Keratinocyte (primary cell): Measurements from ENCODE around the gene PLXNA2. TPM values are rescaled to one million over a fixed set of nuclear protein-coding genes. Genes with fewer than 3 reads are reported as not detected.

Experiments used
- DNase-seq: peaks from one replicate; pipeline ENCODE4 v3.0.0-alpha.2; 2011; ENCODE audit warnings: low read depth, missing footprints, low spot score
- FAIRE-seq: peaks from 2 replicates; lab custom pipeline; 2011; peaks lifted over from hg19 to GRCh38; lab: Jason Lieb, UNC
- H2AFZ ChIP-seq: 2 replicates; pipeline ENCODE4 v1.6.0; 2012; ENCODE audit warnings: low read length, control low read depth, inconsistent platforms; ENCODE audit not compliant: control insufficient read depth
- H3K27ac ChIP-seq: 2 replicates; pipeline ENCODE4 v1.5.1; 2011; ENCODE audit warnings: low read length; ENCODE audit not compliant: control insufficient read depth, insufficient read depth
- H3K27me3 ChIP-seq: 3 replicates; pipeline ENCODE4 v1.6.0; 2011; ENCODE audit warnings: low read length; ENCODE audit not compliant: control insufficient read depth, insufficient read depth; ENCODE audit errors: extremely low read depth
- H3K36me3 ChIP-seq, 2 experiments: 2 replicates in 1 of 2; 3 replicates in 1 of 2; pipeline ENCODE4 v1.5.1; 2011; ENCODE audit warnings: low read length in 2 of 2, mild to moderate bottlenecking in 1 of 2; ENCODE audit not compliant: control insufficient read depth in 2 of 2, insufficient read depth in 2 of 2; ENCODE audit errors: extremely low read depth in 1 of 2
- H3K4me1 ChIP-seq: 3 replicates; pipeline ENCODE4 v1.5.1; 2011; ENCODE audit warnings: low read length; ENCODE audit not compliant: control insufficient read depth, insufficient read depth; ENCODE audit errors: extremely low read depth
- H3K4me2 ChIP-seq: 3 replicates; pipeline ENCODE4 v1.6.0; 2011; ENCODE audit warnings: low read depth, low read length; ENCODE audit not compliant: control insufficient read depth, insufficient read depth; ENCODE audit errors: extremely low read depth
- H3K4me3 ChIP-seq, 3 experiments: fragments of 200-600 bp in 1 of 3; sonication (generic) in 1 of 3; 2 replicates in 2 of 3; 3 replicates in 1 of 3; pipeline ENCODE4 v1.5.1; 2011 to 2016; ENCODE audit warnings: low read length in 3 of 3, mild to moderate bottlenecking in 3 of 3, control low read depth in 2 of 3, inconsistent platforms in 1 of 3, low read depth in 1 of 3, mixed read lengths in 1 of 3, mixed run types in 1 of 3, moderate library complexity in 1 of 3; ENCODE audit not compliant: control insufficient read depth in 2 of 3, insufficient read depth in 2 of 3; ENCODE audit errors: extremely low read depth in 1 of 3
- H3K79me2 ChIP-seq: 2 replicates; pipeline ENCODE4 v1.6.0; 2012; ENCODE audit warnings: low read length; ENCODE audit not compliant: control insufficient read depth, insufficient read depth
- H3K9ac ChIP-seq: 3 replicates; pipeline ENCODE4 v1.6.0; 2011; ENCODE audit warnings: low read length; ENCODE audit not compliant: control insufficient read depth, insufficient read depth; ENCODE audit errors: extremely low read depth
- H3K9me1 ChIP-seq: 3 replicates; pipeline ENCODE4 v1.6.0; 2011; ENCODE audit warnings: low read length; ENCODE audit not compliant: control insufficient read depth, insufficient read depth; ENCODE audit errors: extremely low read depth
- H3K9me3 ChIP-seq: 2 replicates; pipeline ENCODE4 v1.5.1; 2012; ENCODE audit warnings: low read depth, low read length; ENCODE audit not compliant: control insufficient read depth
- H4K20me1 ChIP-seq: 3 replicates; pipeline ENCODE4 v1.6.0; 2011; ENCODE audit warnings: low read length; ENCODE audit not compliant: control insufficient read depth, insufficient read depth; ENCODE audit errors: extremely low read depth
- CTCF ChIP-seq, 3 experiments: IDR thresholded peaks in 1 of 3; conservative IDR thresholded peaks in 1 of 3; optimal IDR thresholded peaks in 1 of 3; 2 replicates in 2 of 3; 3 replicates in 1 of 3; pipeline versions ENCODE3 to v1.5.1; 2011; ENCODE audit warnings: low read length in 3 of 3, mild to moderate bottlenecking in 3 of 3, moderate library complexity in 2 of 3, control low read depth in 1 of 3, inconsistent platforms in 1 of 3; ENCODE audit not compliant: insufficient read depth in 2 of 3; ENCODE audit errors: extremely low read depth in 1 of 3
- EZH2 ChIP-seq: IDR thresholded peaks from one replicate; pipeline ENCODE4 v1.6.1; 2012; ENCODE audit warnings: inconsistent platforms, mild to moderate bottlenecking, low read length, moderate library complexity
- dilution Hi-C: fragments of 300-500 bp; cut with MboI; formaldehyde crosslinking; loops from one replicate; pipeline ENCODE4 v1.7.0; 2020; ENCODE audit warnings: low sequenced_read_pairs; ENCODE audit not compliant: extremely low pct_ligation_motif_present
- polyA plus RNA-seq, 5 experiments: library from polyadenylated mRNA; depleted of rRNA in 3 of 5; stranded (reverse) in 3 of 5; stranded (forward) in 1 of 5; unstranded in 1 of 5; fragments of >200 nt; gene quantifications; 1 replicate in 1 of 5; 2 replicates in 3 of 5; 3 replicates in 1 of 5; pipeline versions ENCODE4 v1.2.1 to v1.2.3, GENCODE V29; 2011 to 2012; ENCODE audit warnings: missing spikeins in 2 of 5, low read depth in 1 of 5, low replicate concordance in 1 of 5

Gene PLXNA2
- polyA plus RNA-seq, 1 donor (not counting 4 experiments of a cell fraction or from before 2014, with no cell fraction given), result 6.7 TPM

GRCh38 chr1:208198236-208198635 is 45.9 kb downstream of the PLXNA2 start:
- Histone ChIP-seq H3K36me3 (peaks cover 10 to 24% of the 10 kb centered on the region in 2 experiments), H3K4me3 (no peak overlapping the region), H3K9me3 (no peaks in the 10 kb centered on the region), H3K79me2 (peaks cover 4% of the 10 kb centered on the region), H3K9me1 (peaks cover 3% of the 10 kb centered on the region), H3K27me3 (no peaks in the 10 kb centered on the region), H3K27ac (no peak overlapping the region), H3K4me1 (peaks cover 14% of the 10 kb centered on the region), H3K4me2 (no peak overlapping the region), H2AFZ (no peak overlapping the region), H4K20me1 (no peaks in the 10 kb centered on the region), H3K9ac (no peak overlapping the region)
- DNase-seq, result no peak
- FAIRE-seq, result no peak
- dilution Hi-C loops, result no loop called here
- no peak for TF ChIP-seq EZH2
- TF ChIP-seq CTCF (optimal IDR thresholded peaks at IDR 0.05 in 1 of 3, IDR thresholded peaks at IDR 0.05 in 1 of 3, conservative IDR thresholded peaks at IDR 0.05 in 1 of 3; ENCODE audit: extremely low read depth in 1 of 3, insufficient read depth in 2 of 3, low read length in 3 of 3), result no peak

GRCh38 chr1:208194944-208195343 is 49.2 kb downstream of the PLXNA2 start:
- no peak for DNase-seq
- no peak overlapping the region for H3K27ac ChIP-seq

More at GRCh38 chr1:208194944-208195343, 49.2 kb downstream of the PLXNA2 start:
- dilution Hi-C loops, result no loop called here
- Histone ChIP-seq H3K4me2 (no peak overlapping the region), H3K27me3 (no peaks in the 10 kb centered on the region), H4K20me1 (no peaks in the 10 kb centered on the region), H3K79me2 (peaks cover 2% of the 10 kb centered on the region), H2AFZ (no peak overlapping the region), H3K36me3 (peaks cover 16 to 24% of the 10 kb centered on the region in 2 experiments), H3K4me1 (no peaks in the 10 kb centered on the region), H3K4me3 (no peak overlapping the region), H3K9ac (no peak overlapping the region), H3K9me1 (no peaks in the 10 kb centered on the region), H3K9me3 (no peaks in the 10 kb centered on the region)
- no peak for TF ChIP-seq EZH2
- no peak for TF ChIP-seq CTCF (optimal IDR thresholded peaks at IDR 0.05 in 1 of 3, IDR thresholded peaks at IDR 0.05 in 1 of 3, conservative IDR thresholded peaks at IDR 0.05 in 1 of 3; ENCODE audit: extremely low read depth in 1 of 3, insufficient read depth in 2 of 3, low read length in 3 of 3)
- no peak for FAIRE-seq
